GM23338 (cell line): ENCODE results near the gene LPP. TPM values are rescaled to one million over a fixed set of nuclear protein-coding genes. Genes with fewer than 3 reads are reported as not detected.

ENCODE experiments used
- ATAC-seq: fragments of 200-7000 bp; cut with Tn5 transposase; 3 replicates; pipeline ENCODE4 v1.9.1; 2020
- DNase-seq: peaks from one replicate; pipeline ENCODE4 v3.0.0-alpha.2; 2015; ENCODE audit warnings: low spot score
- H2AFZ ChIP-seq: fragments of 200-600 bp; sonication (generic); 2 replicates; pipeline ENCODE4 v1.8.0; 2016; ENCODE audit warnings: antibody characterized with exemption, mild to moderate bottlenecking, moderate library complexity
- H3F3A ChIP-seq: fragments of 200-600 bp; sonication (generic); replicated peaks from 2 replicates; pipeline ENCODE4 v1.8.0; 2017; ENCODE audit warnings: antibody characterized with exemption, mixed run types, low read depth
- H3K27ac ChIP-seq: fragments of 200-600 bp; sonication (generic); 2 replicates; pipeline ENCODE4 v1.6.1; 2016; ENCODE audit warnings: low read depth
- H3K27me3 ChIP-seq: fragments of 200-600 bp; sonication (generic); 2 replicates; pipeline ENCODE4 v1.8.0; 2016; ENCODE audit warnings: mild to moderate bottlenecking, mixed run types, moderate library complexity; ENCODE audit not compliant: insufficient read depth
- H3K36me3 ChIP-seq: fragments of 200-600 bp; sonication (generic); 2 replicates; pipeline ENCODE4 v1.8.0; 2016; ENCODE audit warnings: mild to moderate bottlenecking; ENCODE audit not compliant: insufficient read depth
- H3K4me1 ChIP-seq: fragments of 200-600 bp; sonication (generic); 2 replicates; pipeline ENCODE4 v1.8.0; 2016; ENCODE audit warnings: mild to moderate bottlenecking, moderate library complexity; ENCODE audit not compliant: insufficient read depth
- H3K4me2 ChIP-seq: fragments of 200-600 bp; sonication (generic); 2 replicates; pipeline ENCODE4 v1.7.1; 2017; ENCODE audit warnings: mixed run types
- H3K4me3 ChIP-seq: fragments of 200-600 bp; sonication (generic); 2 replicates; pipeline ENCODE4 v1.6.1; 2016; ENCODE audit warnings: mixed run types
- H3K79me2 ChIP-seq: fragments of 200-600 bp; sonication (generic); replicated peaks from 2 replicates; pipeline ENCODE4 v1.8.0; 2017; ENCODE audit warnings: mild to moderate bottlenecking; ENCODE audit not compliant: insufficient read depth
- H3K9me2 ChIP-seq: fragments of 200-600 bp; sonication (generic); 2 replicates; pipeline ENCODE4 v1.8.0; 2017; ENCODE audit not compliant: insufficient read depth
- H4K20me1 ChIP-seq: fragments of 200-600 bp; sonication (generic); replicated peaks from 2 replicates; pipeline ENCODE4 v1.8.0; 2017; ENCODE audit warnings: mild to moderate bottlenecking; ENCODE audit not compliant: insufficient read depth
- H3K27ac Mint-ChIP-seq: 2 replicates; pipeline ENCODE4 v1.8.0; 2020; ENCODE audit warnings: inconsistent platforms, mild to moderate bottlenecking, moderate library complexity, mixed read lengths
- H3K27me3 Mint-ChIP-seq: 3 replicates; pipeline ENCODE4 v1.8.0; 2022; ENCODE audit warnings: low read depth, mild to moderate bottlenecking, moderate library complexity, mixed read lengths, inconsistent platforms; ENCODE audit not compliant: insufficient read depth, poor library complexity
- H3K36me3 Mint-ChIP-seq: 3 replicates; pipeline ENCODE4 v1.8.0; 2021; ENCODE audit warnings: low read depth, mild to moderate bottlenecking, inconsistent platforms, moderate library complexity, mixed read lengths
- H3K4me1 Mint-ChIP-seq: 3 replicates; pipeline ENCODE4 v1.8.0; 2020; ENCODE audit warnings: mild to moderate bottlenecking, inconsistent platforms, mixed read lengths
- H3K4me3 Mint-ChIP-seq: 3 replicates; pipeline ENCODE4 v1.8.0; 2021; ENCODE audit warnings: moderate library complexity, mild to moderate bottlenecking, inconsistent platforms, mixed read lengths
- H3K9me3 Mint-ChIP-seq: 3 replicates; pipeline ENCODE4 v1.8.0; 2020; ENCODE audit warnings: moderate library complexity, mild to moderate bottlenecking, inconsistent platforms, mixed read lengths
- CREB1 ChIP-seq: fragments of 250-450 bp; sonication (Bioruptor Pico); IDR thresholded peaks from 2 replicates; pipeline ENCODE4 v1.5.0; 2020; ENCODE audit warnings: low read depth, mild to moderate bottlenecking, moderate library complexity
- EZH2 ChIP-seq: fragments of 200-600 bp; sonication (generic); IDR thresholded peaks from one replicate; pipeline ENCODE4 v1.8.0; 2017; ENCODE audit warnings: antibody characterized with exemption, mild to moderate bottlenecking, low read depth; ENCODE audit not compliant: unreplicated experiment
- EZH2phosphoT487 ChIP-seq: fragments of 200-600 bp; sonication (generic); IDR thresholded peaks from one replicate; pipeline ENCODE4 v1.8.1; 2018; ENCODE audit warnings: antibody characterized with exemption; ENCODE audit not compliant: unreplicated experiment
- JUNB ChIP-seq: IDR thresholded peaks from one replicate; pipeline ENCODE4 v1.6.1; 2016; ENCODE audit warnings: antibody characterized with exemption; ENCODE audit not compliant: unreplicated experiment
- NANOG ChIP-seq: IDR thresholded peaks from 2 replicates; pipeline ENCODE4 v1.6.1; 2016; ENCODE audit warnings: antibody characterized with exemption, borderline replicate concordance
- STAT1 ChIP-seq: IDR thresholded peaks from one replicate; pipeline ENCODE4 v1.6.1; 2016; ENCODE audit warnings: antibody characterized with exemption; ENCODE audit not compliant: unreplicated experiment
- ZNF462 ChIP-seq: fragments of 250-450 bp; sonication (Bioruptor Pico); IDR thresholded peaks from 2 replicates; pipeline ENCODE4 v1.5.0; 2020; ENCODE audit warnings: mild to moderate bottlenecking, moderate library complexity
- polyA plus RNA-seq: library from polyadenylated mRNA; unstranded; fragments of >200 nt; fragmentation: Nextera tagmentation; extraction: Ambion mirVana; gene quantifications from 2 replicates; pipeline ENCODE4 v1.2.1, GENCODE V29; 2016
- total RNA-seq: library from RNA; depleted of rRNA; stranded (reverse); fragments of >200 nt; shearing (Covaris generic); gene quantifications from 2 replicates; pipeline ENCODE4 v1.2.3, GENCODE V29; 2014

The LPP gene
- total and polyA plus RNA-seq, 2 experiments from 2014 or later = 23.0 to 35.2 TPM

GRCh38 chr3:188253123-188253793 is 99.3 kb downstream of the LPP start:
- Mint-ChIP-seq H3K4me3 (no peak overlapping the region), H3K36me3 (no peaks in the 10 kb centered on the region; the same call in 1 of the 3 replicates), H3K27ac (no peak overlapping the region), H3K9me3 (no peaks in the 10 kb centered on the region), H3K4me1 (no peaks in the 10 kb centered on the region), H3K27me3 (no peaks in the 10 kb centered on the region)
- Histone ChIP-seq H3F3A (no peaks in the 10 kb centered on the region), H3K4me1 (no peaks in the 10 kb centered on the region), H3K9me2 (no peaks in the 10 kb centered on the region), H2AFZ (no peak overlapping the region), H3K27me3 (no peaks in the 10 kb centered on the region), H3K4me3 (no peak overlapping the region), H3K79me2 (0 out of 2 replicates have a peak, but pooled peaks cover 7% of the 10 kb centered on the region), H3K4me2 (no peak overlapping the region), H3K36me3 (no peaks in the 10 kb centered on the region; the same call in 1 of the 2 replicates), H3K27ac (no peak overlapping the region), H4K20me1 (0 out of 2 replicates have a peak, but pooled peaks cover 5% of the 10 kb centered on the region)
- ATAC-seq (no peak), DNase-seq (no peak)
- TF ChIP-seq ZNF462 (no peak), EZH2 (no peak), EZH2phosphoT487 (no peak), NANOG (no peak), STAT1 (no peak), JUNB (no peak), CREB1 (CRISPR knock-in tag) (no peak)
